ENCODE results near the gene WDR70. TPM values are rescaled to one million over a fixed set of nuclear protein-coding genes. Genes with fewer than 3 reads are reported as not detected.

Gene WDR70
- total and polyA plus RNA-seq, 2 of the 8 experiments (the other 6 are each of a cell fraction or from before 2014, with no cell fraction given) = 10.6 to 37.4 TPM

DNA sequence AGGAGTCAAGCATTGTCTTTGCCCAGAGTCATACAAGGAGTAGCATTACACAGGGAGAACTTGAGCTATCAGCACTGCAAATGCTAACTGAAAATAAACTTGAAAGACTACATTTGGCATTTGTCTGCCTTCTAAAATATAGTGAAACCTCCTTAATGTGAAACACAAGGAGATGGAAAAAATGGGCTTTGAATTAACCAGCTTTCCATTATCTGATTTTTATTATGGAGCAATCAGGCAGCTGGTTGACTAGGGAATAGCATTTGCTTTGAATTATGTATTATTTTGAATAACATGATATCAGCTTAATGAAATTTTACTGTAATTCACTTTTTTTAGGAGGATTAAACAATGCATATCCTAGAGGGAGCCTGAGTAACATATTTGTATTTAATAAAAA, 329.9 kb downstream of the WDR70 start:
- no peaks in the 10 kb centered on the region for H3K23me2 ChIP-seq (ENCODE audit: low read depth, low read length)
- POLR2A ChIA-PET (ENCODE audit: partially characterized antibody) = no interaction called here
- no peak overlapping the region for H2BK12ac ChIP-seq (ENCODE audit: low read depth, low read length)
- no peaks in the 10 kb centered on the region for H4K20me1 ChIP-seq (replicated peaks in 1 of 2; ENCODE audit: control insufficient read depth in 1 of 2, insufficient read depth in 2 of 2, low read length in 2 of 2)
- DNase-seq (ENCODE audit: low read depth in 1 of 2, low spot score in 2 of 2) = no peak
- H3K4me3 ChIP-seq (ENCODE audit: extremely low read depth in 1 of 4, insufficient read depth in 2 of 4, low read depth in 3 of 4, low read length in 4 of 4) = no peak overlapping the region
- no peak overlapping the region for H4K5ac ChIP-seq (ENCODE audit: insufficient read length, low read depth, low read length)
- H2BK15ac ChIP-seq (ENCODE audit: low read length) = no peak overlapping the region
- no peak overlapping the region for H3K4me2 ChIP-seq (ENCODE audit: insufficient read depth in 1 of 2, low read depth in 2 of 2, low read length in 2 of 2)
- H3K9me3 ChIP-seq (ENCODE audit: insufficient read depth in 2 of 2, low read depth in 1 of 2, low read length in 1 of 2) = no peaks in the 10 kb centered on the region
- H4K91ac ChIP-seq (replicated peaks; ENCODE audit: insufficient read length, low read length) = no peak overlapping the region
- H3K23ac ChIP-seq (ENCODE audit: insufficient read length) = no peak overlapping the region
- no peak overlapping the region for H3K4ac ChIP-seq (replicated peaks; ENCODE audit: insufficient read length, low read depth, low read length)
- no peaks in the 10 kb centered on the region for H3K79me1 ChIP-seq (ENCODE audit: low read depth, low read length)
- H3K14ac ChIP-seq (ENCODE audit: insufficient read length) = no peak overlapping the region
- H2BK20ac ChIP-seq (ENCODE audit: low read length) = no peak overlapping the region
- CTCF ChIA-PET (ENCODE audit: partially characterized antibody) = interaction anchor here (0.8 kb wide), 1 partner anchor 15 kb away, joined by 3 read pairs; no protein-coding TSS in a partner anchor
- no peak overlapping the region for H2AFZ ChIP-seq (ENCODE audit: low read length)
- H2BK120ac ChIP-seq (replicated peaks; ENCODE audit: low read depth, low read length) = no peak overlapping the region
- no peak overlapping the region for H3K27ac ChIP-seq (ENCODE audit: low read depth, low read length)
- no peak for FAIRE-seq
- no peak overlapping the region for H3K56ac ChIP-seq (replicated peaks; ENCODE audit: insufficient read length, low read depth, low read length)
- H3K79me2 ChIP-seq (ENCODE audit: control insufficient read depth in 1 of 2, insufficient read depth in 2 of 2, low read length in 2 of 2) = no peaks in the 10 kb centered on the region
- H2BK5ac ChIP-seq (ENCODE audit: low read depth, low read length) = no peak overlapping the region
- no peak overlapping the region for H2AK5ac ChIP-seq (ENCODE audit: low read depth, low read length)
- H3K4me1 ChIP-seq (replicated peaks in 1 of 4; ENCODE audit: control insufficient read depth in 3 of 4, insufficient read depth in 4 of 4, low read length in 3 of 4) = no peaks in the 10 kb centered on the region
- H3K27me3 ChIP-seq (replicated peaks in 1 of 4; ENCODE audit: control insufficient read depth in 3 of 4, extremely low read depth in 1 of 4, insufficient read depth in 3 of 4, low read length in 3 of 4) = no peaks in the 10 kb centered on the region
- no peaks in the 10 kb centered on the region for H3K36me3 ChIP-seq (ENCODE audit: control insufficient read depth in 2 of 4, insufficient read depth in 4 of 4, low read length in 3 of 4)
- H3K9ac ChIP-seq (replicated peaks in 1 of 4; ENCODE audit: extremely low read depth in 1 of 4, low read depth in 3 of 4, low read length in 3 of 4) = no peak overlapping the region
- no peak overlapping the region for H3K18ac ChIP-seq (ENCODE audit: extremely low read depth, low read length)
- no peak overlapping the region for H4K8ac ChIP-seq (ENCODE audit: extremely low read depth, insufficient read depth, low read length)
- TF ChIP-seq, protein P1, sequence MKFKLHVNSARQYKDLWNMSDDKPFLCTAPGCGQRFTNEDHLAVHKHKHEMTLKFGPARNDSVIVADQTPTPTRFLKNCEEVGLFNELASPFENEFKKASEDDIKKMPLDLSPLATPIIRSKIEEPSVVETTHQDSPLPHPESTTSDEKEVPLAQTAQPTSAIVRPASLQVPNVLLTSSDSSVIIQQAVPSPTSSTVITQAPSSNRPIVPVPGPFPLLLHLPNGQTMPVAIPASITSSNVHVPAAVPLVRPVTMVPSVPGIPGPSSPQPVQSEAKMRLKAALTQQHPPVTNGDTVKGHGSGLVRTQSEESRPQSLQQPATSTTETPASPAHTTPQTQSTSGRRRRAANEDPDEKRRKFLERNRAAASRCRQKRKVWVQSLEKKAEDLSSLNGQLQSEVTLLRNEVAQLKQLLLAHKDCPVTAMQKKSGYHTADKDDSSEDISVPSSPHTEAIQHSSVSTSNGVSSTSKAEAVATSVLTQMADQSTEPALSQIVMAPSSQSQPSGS (IDR thresholded peaks at IDR 0.05; ENCODE audit: low read length) = no peak
- TF ChIP-seq SIN3A (conservative IDR thresholded peaks at IDR 0.05 in 1 of 2, IDR thresholded peaks at IDR 0.05 in 1 of 2; ENCODE audit: low read depth in 1 of 2, low read length in 2 of 2) (no peak), POU5F1 (IDR thresholded peaks at IDR 0.05; ENCODE audit: low read depth, low read length) (no peak), POLR2AphosphoS5 (IDR thresholded peaks at IDR 0.05; ENCODE audit: low read depth, low read length) (no peak), CEBPB (IDR thresholded peaks at IDR 0.05; ENCODE audit: low read depth, low read length) (no peak), CBX5 (IDR thresholded peaks at IDR 0.05; ENCODE audit: low read depth, low read length) (no peak), SIX5 (IDR thresholded peaks at IDR 0.05; ENCODE audit: low read depth, low read length) (no peak), NANOG (IDR thresholded peaks at IDR 0.05; ENCODE audit: insufficient read depth, low read depth, low read length, poor library complexity, severe bottlenecking) (no peak), SIRT6 (IDR thresholded peaks at IDR 0.05; ENCODE audit: low read length) (no peak), TCF12 (IDR thresholded peaks at IDR 0.05; ENCODE audit: low read depth, low read length) (no peak)
